Natural killer cell (primary cell): Measurements from ENCODE around the gene SLFN5. TPM values are rescaled to one million over a fixed set of nuclear protein-coding genes. Genes with fewer than 3 reads are reported as not detected.

Experiments used
- ATAC-seq, 3 donors: fragments of 150-1000 bp in 2 of 3; fragments of 200-7000 bp in 1 of 3; cut with Tn5 transposase; 1 replicate in 1 of 3; 2 replicates in 2 of 3; pipeline ENCODE4 v1.10.0; 2021; ENCODE audit warnings: mild to moderate bottlenecking in 2 of 3, moderate library complexity in 2 of 3
- DNase-seq, 2 donors: peaks; one replicate each; pipeline versions ENCODE4 v3.0.0 to v3.0.0-alpha.2; 2013 to 2021; ENCODE audit warnings: mixed read lengths in 1 of 2
- H3K27ac ChIP-seq: one replicate; pipeline ENCODE4 v1.5.1; 2013; ENCODE audit warnings: mild to moderate bottlenecking, low read length
- H3K27me3 ChIP-seq: one replicate; pipeline ENCODE4 v1.6.1; 2013; ENCODE audit warnings: low read length; ENCODE audit not compliant: control insufficient read depth, insufficient read depth
- H3K36me3 ChIP-seq: one replicate; pipeline ENCODE4 v1.6.1; 2013; ENCODE audit warnings: low read length; ENCODE audit not compliant: control insufficient read depth, insufficient read depth
- H3K4me1 ChIP-seq: one replicate; pipeline ENCODE4 v1.6.1; 2013; ENCODE audit warnings: low read length; ENCODE audit not compliant: control insufficient read depth, insufficient read depth
- H3K4me3 ChIP-seq: one replicate; pipeline ENCODE4 v1.5.1; 2013; ENCODE audit warnings: low read length
- H3K9me3 ChIP-seq: one replicate; pipeline ENCODE4 v1.6.1; 2013; ENCODE audit warnings: low read length; ENCODE audit not compliant: control insufficient read depth, insufficient read depth
- H3K27ac Mint-ChIP-seq, 2 donors: one replicate each; pipeline ENCODE4 v1.8.0; 2022; ENCODE audit warnings: mild to moderate bottlenecking in 2 of 2, mixed read lengths in 2 of 2, moderate library complexity in 1 of 2
- H3K27me3 Mint-ChIP-seq, 2 donors: one replicate each; pipeline ENCODE4 v1.8.0; 2022; ENCODE audit warnings: low read depth in 2 of 2, mixed read lengths in 2 of 2
- H3K36me3 Mint-ChIP-seq: one replicate; pipeline ENCODE4 v1.8.0; 2022; ENCODE audit warnings: mixed read lengths
- H3K4me1 Mint-ChIP-seq, 2 donors: one replicate each; pipeline ENCODE4 v1.8.0; 2022; ENCODE audit warnings: mixed read lengths in 2 of 2
- H3K4me3 Mint-ChIP-seq: one replicate; pipeline ENCODE4 v1.8.0; 2022; ENCODE audit warnings: mild to moderate bottlenecking, moderate library complexity, mixed read lengths
- H3K9me3 Mint-ChIP-seq, 2 donors: one replicate each; pipeline ENCODE4 v1.8.0; 2022; ENCODE audit warnings: mixed read lengths in 2 of 2
- WGBS: methylation state at CpG from one replicate; pipeline ENCODE4 v1.1.7; 2013; ENCODE audit warnings: missing lambda C conversion rate; ENCODE audit not compliant: insufficient coverage; 5-methylcytosine and 5-hydroxymethylcytosine counted together
- intact Hi-C: fragments of 100-400 bp; cut with micrococcal nuclease; formaldehyde crosslinking; loops from one replicate; pipeline ENCODE4 v1.14.2; 2022
- total RNA-seq, 4 donors: library from RNA; stranded (reverse); fragments of 120-200 nt in 1 of 4; gene quantifications; one replicate each; pipeline versions ENCODE4 v1.2.3 to v1.2.4, GENCODE V29; 2013 to 2022
- TF ChIP-seq, protein P1 (sequence below): fragments of 200-600 bp; IDR thresholded peaks from one replicate; pipeline ENCODE4 v1.8.0; 2022; ENCODE audit warnings: antibody characterized with exemption

SLFN5 gene
- total RNA-seq, 3 donors from 2014 or later (not counting 1 experiment from before 2014, with no cell fraction given), result 118 to 164 (median 141) TPM

DNA sequence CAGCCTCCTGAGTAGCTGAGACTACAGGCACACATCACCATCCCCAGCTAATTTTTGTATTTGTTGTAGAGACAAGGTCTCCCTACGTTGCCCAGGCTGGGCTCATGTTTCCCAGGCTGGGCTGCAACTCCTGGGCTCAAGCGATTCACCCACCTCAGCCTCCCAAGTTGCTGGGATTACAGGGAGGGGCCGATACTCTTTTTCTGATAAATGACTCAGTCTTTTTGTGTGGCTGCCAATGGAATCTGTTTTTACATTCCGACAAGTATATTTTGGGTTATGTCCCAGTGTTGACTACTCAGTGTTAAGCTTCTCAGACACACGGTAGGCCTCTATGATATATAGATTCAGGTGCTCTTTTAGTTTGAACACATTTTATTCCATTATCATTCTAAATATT lies 72.4 kb downstream of the SLFN5 start:
- Mint-ChIP-seq H3K27ac (peak overlapping the region; percentile 99 to 100), H3K4me1 (peaks cover 57 to 61% of the 10 kb centered on the region in 2 donors), H3K27me3 (no peaks in the 10 kb centered on the region), H3K9me3 (no peaks in the 10 kb centered on the region), H3K36me3 (no peaks in the 10 kb centered on the region), H3K4me3 (peak overlapping the region; percentile 45)
- H3K9me3 ChIP-seq, result no peaks in the 10 kb centered on the region
- H3K27ac ChIP-seq, result peak overlapping the region; percentile 90
- no peak overlapping the region for H3K4me3 ChIP-seq
- TF ChIP-seq, protein P1, sequence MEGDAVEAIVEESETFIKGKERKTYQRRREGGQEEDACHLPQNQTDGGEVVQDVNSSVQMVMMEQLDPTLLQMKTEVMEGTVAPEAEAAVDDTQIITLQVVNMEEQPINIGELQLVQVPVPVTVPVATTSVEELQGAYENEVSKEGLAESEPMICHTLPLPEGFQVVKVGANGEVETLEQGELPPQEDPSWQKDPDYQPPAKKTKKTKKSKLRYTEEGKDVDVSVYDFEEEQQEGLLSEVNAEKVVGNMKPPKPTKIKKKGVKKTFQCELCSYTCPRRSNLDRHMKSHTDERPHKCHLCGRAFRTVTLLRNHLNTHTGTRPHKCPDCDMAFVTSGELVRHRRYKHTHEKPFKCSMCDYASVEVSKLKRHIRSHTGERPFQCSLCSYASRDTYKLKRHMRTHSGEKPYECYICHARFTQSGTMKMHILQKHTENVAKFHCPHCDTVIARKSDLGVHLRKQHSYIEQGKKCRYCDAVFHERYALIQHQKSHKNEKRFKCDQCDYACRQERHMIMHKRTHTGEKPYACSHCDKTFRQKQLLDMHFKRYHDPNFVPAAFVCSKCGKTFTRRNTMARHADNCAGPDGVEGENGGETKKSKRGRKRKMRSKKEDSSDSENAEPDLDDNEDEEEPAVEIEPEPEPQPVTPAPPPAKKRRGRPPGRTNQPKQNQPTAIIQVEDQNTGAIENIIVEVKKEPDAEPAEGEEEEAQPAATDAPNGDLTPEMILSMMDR, result no peak
- H3K36me3 ChIP-seq, result no peaks in the 10 kb centered on the region
- peaks cover 22% of the 10 kb centered on the region for H3K4me1 ChIP-seq
- DNase-seq (no peak), ATAC-seq (no peak)
- WGBS, result 96% methylated on average over 4 of the region's 5 CpGs
- intact Hi-C loops, result no loop called here
- no peaks in the 10 kb centered on the region for H3K27me3 ChIP-seq

GRCh38 chr17:35315971-35316370 lies 73.1 kb downstream of the SLFN5 start:
- TF ChIP-seq, protein P1, result no peak
- Histone ChIP-seq H3K9me3 (no peaks in the 10 kb centered on the region), H3K27ac (no peak overlapping the region), H3K4me1 (peaks cover 22% of the 10 kb centered on the region), H3K27me3 (no peaks in the 10 kb centered on the region), H3K36me3 (peaks cover 2% of the 10 kb centered on the region), H3K4me3 (no peak overlapping the region)
- no peaks in the 10 kb centered on the region for H3K27me3 Mint-ChIP-seq
- H3K27ac Mint-ChIP-seq, result peak overlapping the region; percentile 99 to 100
- WGBS, result 92% methylated on average over 2 of the region's 2 CpGs
- H3K4me1 Mint-ChIP-seq, result peaks cover 57 to 61% of the 10 kb centered on the region in 2 donors
- DNase-seq (no peak), ATAC-seq (no peak)
- intact Hi-C loops, result no loop called here
- no peaks in the 10 kb centered on the region for H3K36me3 Mint-ChIP-seq
- peak overlapping the region; percentile 45 for H3K4me3 Mint-ChIP-seq
- no peaks in the 10 kb centered on the region for H3K9me3 Mint-ChIP-seq

- Mint-ChIP-seq H3K27me3 (no peaks in the 10 kb centered on the region), H3K4me1 (peaks cover 8 to 13% of the 10 kb centered on the region in 2 donors), H3K27ac (no peak overlapping the region), H3K36me3 (peaks cover 14% of the 10 kb centered on the region), H3K9me3 (no peaks in the 10 kb centered on the region), H3K4me3 (no peak overlapping the region)
- Histone ChIP-seq H3K9me3 (no peaks in the 10 kb centered on the region), H3K36me3 (peaks cover 20% of the 10 kb centered on the region), H3K4me1 (no peaks in the 10 kb centered on the region), H3K27ac (no peak overlapping the region), H3K4me3 (no peak overlapping the region), H3K27me3 (no peaks in the 10 kb centered on the region)
- TF ChIP-seq, protein P1, result no peak
- ATAC-seq (no peak), DNase-seq (no peak)
- intact Hi-C loops, result no loop called here
- no CpG with 5 or more reads among the region's 1 CpG for WGBS
Measured at GRCh38 chr17:35322749-35323148, 79.9 kb downstream of the SLFN5 start.

Other genes with a start within 250 kb of the SLFN5 start
- gene RFFL, start 179.4 kb upstream of the SLFN5 start, total RNA-seq, result 10 to 100 TPM; 50.0 to 86.6 (median 75.9) TPM
- 10 to 100 TPM; 15.4 to 27.0 (median 22.7) TPM for gene RAD51D, start 123.2 kb upstream of the SLFN5 start, total RNA-seq
- gene FNDC8, start 121.5 kb upstream of the SLFN5 start, total RNA-seq, result not detected
- gene NLE1, start 100.8 kb upstream of the SLFN5 start, total RNA-seq, result 1 to 10 TPM; 4.0 to 7.9 (median 6.1) TPM
- 1 to 10 TPM in 2 of 3 donors, under 1 TPM in 1; 0.78 to 1.4 (median 1.2) TPM for gene UNC45B, start 95.3 kb upstream of the SLFN5 start, total RNA-seq
- gene SLC35G3, start 48.7 kb upstream of the SLFN5 start, total RNA-seq, result not detected
- 10 to 100 TPM; 22.9 to 31.8 (median 26.8) TPM for gene SLFN11, start 130.5 kb downstream of the SLFN5 start, total RNA-seq
- 10 to 100 TPM; 18.6 to 30.9 (median 21.8) TPM for gene SLFN12, start 189.4 kb downstream of the SLFN5 start, total RNA-seq
- gene SLFN13, start 205.7 kb downstream of the SLFN5 start, total RNA-seq, result 100 to 1,000 TPM in 2 of 3 donors, 10 to 100 TPM in 1; 85.9 to 182 (median 129) TPM